Measurements from ENCODE around the gene KCNJ10. TPM values are rescaled to one million over a fixed set of nuclear protein-coding genes. Genes with fewer than 3 reads are reported as not detected.

KCNJ10 gene
- total RNA-seq, 1 experiment from 2014 or later, result 0.68 TPM

GRCh38 chr1:159979257-159979656, 90.7 kb downstream of the KCNJ10 start:
- intact Hi-C loops (cut with micrococcal nuclease; ENCODE audit: unreplicated experiment), result no loop called here
- DNase-seq, result no peak
- Mint-ChIP-seq H3K36me3 (ENCODE audit: insufficient read depth, unreplicated experiment) (no peaks in the 10 kb centered on the region), H3K9me3 (ENCODE audit: unreplicated experiment) (no peaks in the 10 kb centered on the region), H3K27me3 (ENCODE audit: insufficient read depth, unreplicated experiment) (no peaks in the 10 kb centered on the region), H3K27ac (ENCODE audit: unreplicated experiment) (no peak overlapping the region), H3K4me1 (ENCODE audit: low read depth, unreplicated experiment) (peaks cover 10% of the 10 kb centered on the region), H3K4me3 (ENCODE audit: unreplicated experiment) (no peak overlapping the region)
- no peaks in the 10 kb centered on the region for H3K9me3 ChIP-seq
- TF ChIP-seq CTCF (IDR thresholded peaks at IDR 0.05; ENCODE audit: insufficient read depth in 1 of 2, low read depth in 1 of 2, low read length in 1 of 2, severe bottlenecking in 1 of 2, unreplicated experiment in 1 of 2), result no peak
- CTCF ChIA-PET, result interaction anchor here (0.7 kb wide), 1 partner anchor 273 kb away, joined by 5 read pairs; no protein-coding TSS in a partner anchor
- H3K36me3 ChIP-seq (ENCODE audit: control insufficient read depth, insufficient read depth, low read length), result no peaks in the 10 kb centered on the region
- no peaks in the 10 kb centered on the region for H3K4me1 ChIP-seq
- H3K4me3 ChIP-seq (ENCODE audit: low read depth, low read length), result no peak overlapping the region
- POLR2A ChIA-PET, result no interaction called here
- no TSS peak for BruUV-seq (replicated peaks)
- no peaks in the 10 kb centered on the region for H3K27me3 ChIP-seq (replicated peaks; ENCODE audit: control insufficient read depth, insufficient read depth, low read length)

- Mint-ChIP-seq H3K27me3 (ENCODE audit: insufficient read depth, unreplicated experiment) (no peaks in the 10 kb centered on the region), H3K27ac (ENCODE audit: unreplicated experiment) (no peak overlapping the region), H3K4me1 (ENCODE audit: low read depth, unreplicated experiment) (peaks cover 10% of the 10 kb centered on the region), H3K4me3 (ENCODE audit: unreplicated experiment) (no peak overlapping the region), H3K9me3 (ENCODE audit: unreplicated experiment) (no peaks in the 10 kb centered on the region), H3K36me3 (ENCODE audit: insufficient read depth, unreplicated experiment) (no peaks in the 10 kb centered on the region)
- no TSS peak for BruUV-seq (replicated peaks)
- Histone ChIP-seq H3K27me3 (replicated peaks; ENCODE audit: control insufficient read depth, insufficient read depth, low read length) (no peaks in the 10 kb centered on the region), H3K36me3 (ENCODE audit: control insufficient read depth, insufficient read depth, low read length) (no peaks in the 10 kb centered on the region), H3K4me1 (no peaks in the 10 kb centered on the region), H3K9me3 (no peaks in the 10 kb centered on the region), H3K4me3 (ENCODE audit: low read depth, low read length) (no peak overlapping the region)
- intact Hi-C loops (cut with micrococcal nuclease; ENCODE audit: unreplicated experiment), result no loop called here
- no peak for TF ChIP-seq CTCF (IDR thresholded peaks at IDR 0.05; ENCODE audit: insufficient read depth in 1 of 2, low read depth in 1 of 2, low read length in 1 of 2, severe bottlenecking in 1 of 2, unreplicated experiment in 1 of 2)
- ChIA-PET POLR2A (no interaction called here), CTCF (no interaction called here)
- DNase-seq, result no peak
These were observed 91.9 kb downstream of the KCNJ10 start for GRCh38 chr1:159978107-159978398.

DNA sequence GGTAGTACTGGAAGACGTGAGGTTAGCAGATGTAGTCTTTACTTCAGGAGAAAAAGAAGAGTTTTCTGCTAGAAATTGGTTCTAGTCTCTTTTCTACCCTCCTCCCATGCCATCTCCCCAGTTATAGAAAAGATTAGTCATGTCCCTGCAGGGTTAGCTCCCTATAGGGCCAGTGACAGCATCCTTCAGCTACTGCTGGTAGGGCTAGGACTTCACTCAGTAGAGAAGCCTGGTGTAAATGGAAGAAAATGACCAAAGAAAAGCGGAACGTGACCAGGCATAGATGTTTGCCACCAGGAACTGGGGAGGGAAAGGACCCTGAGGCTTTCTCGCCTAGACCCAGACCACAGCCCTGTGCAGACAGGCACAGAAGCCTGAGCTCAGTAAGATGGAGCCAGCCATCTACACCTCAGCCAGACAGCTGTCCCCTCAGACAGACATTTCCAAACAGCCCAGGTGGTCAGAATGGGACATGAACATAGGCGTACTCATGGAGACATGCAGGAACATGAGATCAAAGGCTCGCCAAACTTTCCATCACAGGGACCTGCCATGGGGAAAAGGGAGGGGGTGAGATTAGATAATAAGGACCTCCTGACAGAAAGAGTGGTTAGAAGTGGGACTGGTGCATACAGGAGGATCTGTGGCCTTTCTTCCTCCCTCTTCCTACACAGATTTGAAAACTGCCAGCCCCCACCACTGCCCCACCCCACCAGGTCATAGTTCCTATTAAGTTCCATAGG, 92.4 kb downstream of the KCNJ10 start:
- no peak for TF ChIP-seq CTCF (IDR thresholded peaks at IDR 0.05; ENCODE audit: insufficient read depth in 1 of 2, low read depth in 1 of 2, low read length in 1 of 2, severe bottlenecking in 1 of 2, unreplicated experiment in 1 of 2)
- no peak overlapping the region for H3K4me3 Mint-ChIP-seq (ENCODE audit: unreplicated experiment)
- no peaks in the 10 kb centered on the region for H3K27me3 Mint-ChIP-seq (ENCODE audit: insufficient read depth, unreplicated experiment)
- Histone ChIP-seq H3K36me3 (ENCODE audit: control insufficient read depth, insufficient read depth, low read length) (no peaks in the 10 kb centered on the region), H3K4me3 (ENCODE audit: low read depth, low read length) (no peak overlapping the region), H3K4me1 (peaks cover 2% of the 10 kb centered on the region), H3K27me3 (replicated peaks; ENCODE audit: control insufficient read depth, insufficient read depth, low read length) (no peaks in the 10 kb centered on the region), H3K9me3 (no peaks in the 10 kb centered on the region)
- no peak overlapping the region for H3K27ac Mint-ChIP-seq (ENCODE audit: unreplicated experiment)
- no TSS peak for BruUV-seq (replicated peaks)
- no peak for DNase-seq
- H3K4me1 Mint-ChIP-seq (ENCODE audit: low read depth, unreplicated experiment), result peaks cover 9% of the 10 kb centered on the region
- H3K9me3 Mint-ChIP-seq (ENCODE audit: unreplicated experiment), result no peaks in the 10 kb centered on the region
- CTCF ChIA-PET, result no interaction called here
- intact Hi-C loops (cut with micrococcal nuclease; ENCODE audit: unreplicated experiment), result no loop called here
- H3K36me3 Mint-ChIP-seq (ENCODE audit: insufficient read depth, unreplicated experiment), result no peaks in the 10 kb centered on the region
- POLR2A ChIA-PET, result no interaction called here
